WI38 (cell line): ENCODE measurements around the gene SRPK2.
"Not testable (repeated sequence)": the region's sequence is repeated elsewhere in the genome, so short reads cannot be mapped to it uniquely, and the experiment has no call there.

ENCODE experiments used
- H3K4me3 ChIP-seq: 2 replicates; pipeline ENCODE4 v1.5.1; 2011; ENCODE audit warnings: low read depth, mild to moderate bottlenecking, control low read depth, low read length
- TF ChIP-seq, protein P1 (sequence below): IDR thresholded peaks from 2 replicates; pipeline ENCODE4 v1.5.1; 2012; ENCODE audit warnings: low read depth, mild to moderate bottlenecking, control low read depth, low read length

SRPK2 gene

DNA sequence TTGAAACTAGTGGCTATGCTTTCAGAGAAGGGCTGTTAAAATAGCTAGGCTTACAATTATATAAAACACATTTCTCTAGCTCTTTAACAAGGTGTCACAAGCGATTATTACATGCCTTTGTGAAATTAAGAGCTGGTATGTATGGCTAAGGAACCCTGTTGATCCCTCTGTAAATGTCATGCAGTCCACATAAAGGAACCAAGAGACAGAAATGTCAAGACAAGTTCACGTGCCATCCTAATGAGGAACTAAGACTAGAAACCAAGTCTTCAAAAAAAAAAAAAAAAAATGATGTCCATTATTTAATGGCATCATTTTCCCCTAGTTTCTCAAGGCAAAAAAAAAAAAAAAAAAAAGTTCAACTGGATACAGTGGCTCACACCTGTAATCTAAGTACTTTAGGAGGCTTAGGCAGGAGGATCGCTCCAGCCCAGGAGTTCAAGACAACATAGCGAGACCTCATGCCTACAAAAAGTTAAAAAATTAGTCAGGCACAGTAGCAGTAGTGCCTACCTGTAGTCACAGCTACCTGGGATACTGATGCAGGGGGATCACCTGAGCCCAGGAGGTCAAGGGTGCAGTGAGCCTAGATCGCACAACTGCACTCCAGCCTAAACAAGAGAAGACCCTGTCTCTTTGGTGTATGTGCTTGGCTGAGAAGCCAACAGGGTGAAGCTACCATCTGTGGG lies 63.4 kb downstream of the SRPK2 start:
- TF ChIP-seq, protein P1, sequence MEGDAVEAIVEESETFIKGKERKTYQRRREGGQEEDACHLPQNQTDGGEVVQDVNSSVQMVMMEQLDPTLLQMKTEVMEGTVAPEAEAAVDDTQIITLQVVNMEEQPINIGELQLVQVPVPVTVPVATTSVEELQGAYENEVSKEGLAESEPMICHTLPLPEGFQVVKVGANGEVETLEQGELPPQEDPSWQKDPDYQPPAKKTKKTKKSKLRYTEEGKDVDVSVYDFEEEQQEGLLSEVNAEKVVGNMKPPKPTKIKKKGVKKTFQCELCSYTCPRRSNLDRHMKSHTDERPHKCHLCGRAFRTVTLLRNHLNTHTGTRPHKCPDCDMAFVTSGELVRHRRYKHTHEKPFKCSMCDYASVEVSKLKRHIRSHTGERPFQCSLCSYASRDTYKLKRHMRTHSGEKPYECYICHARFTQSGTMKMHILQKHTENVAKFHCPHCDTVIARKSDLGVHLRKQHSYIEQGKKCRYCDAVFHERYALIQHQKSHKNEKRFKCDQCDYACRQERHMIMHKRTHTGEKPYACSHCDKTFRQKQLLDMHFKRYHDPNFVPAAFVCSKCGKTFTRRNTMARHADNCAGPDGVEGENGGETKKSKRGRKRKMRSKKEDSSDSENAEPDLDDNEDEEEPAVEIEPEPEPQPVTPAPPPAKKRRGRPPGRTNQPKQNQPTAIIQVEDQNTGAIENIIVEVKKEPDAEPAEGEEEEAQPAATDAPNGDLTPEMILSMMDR = no peak
- H3K4me3 ChIP-seq = no peak overlapping the region

DNA sequence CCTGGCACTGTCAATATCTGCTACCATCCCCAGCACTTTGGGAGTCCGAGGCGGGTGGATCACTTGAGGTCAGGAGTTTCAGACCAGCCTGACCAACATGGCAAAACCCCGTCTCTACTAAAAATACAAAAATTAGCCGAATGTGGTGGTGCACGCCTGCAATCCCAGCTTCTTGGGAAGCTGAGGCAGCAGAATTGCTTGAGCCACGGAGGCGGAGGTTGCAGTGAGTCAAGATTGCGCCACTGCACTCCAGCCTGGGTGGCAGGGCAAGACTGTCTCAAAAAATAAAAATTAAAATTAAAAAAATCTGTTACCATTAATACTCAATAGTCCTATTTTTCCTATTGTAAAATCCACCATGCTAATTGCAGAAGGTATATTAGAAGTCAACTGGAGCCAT lies 64.1 kb downstream of the SRPK2 start:
- not testable (repeated sequence) for H3K4me3 ChIP-seq

DNA sequence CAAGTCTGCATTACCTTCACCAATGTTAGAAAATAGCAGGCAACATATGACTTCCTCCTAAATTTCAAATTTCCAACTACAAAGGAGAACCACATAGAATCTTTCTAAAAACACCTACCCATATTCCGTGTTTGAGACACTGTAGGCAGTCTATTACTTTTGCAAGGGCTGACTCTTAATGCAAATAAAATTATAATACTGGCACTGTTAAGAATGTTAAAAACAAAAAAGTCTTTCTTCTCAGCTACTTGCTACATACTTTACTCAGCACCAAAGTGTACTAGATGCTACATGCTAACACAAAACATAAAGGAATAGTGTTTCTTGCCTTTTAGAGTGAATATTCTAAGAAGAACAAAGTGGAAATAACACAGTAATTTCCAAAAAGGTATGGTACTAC lies 65.4 kb downstream of the SRPK2 start:
- TF ChIP-seq, protein P1 = no peak

DNA sequence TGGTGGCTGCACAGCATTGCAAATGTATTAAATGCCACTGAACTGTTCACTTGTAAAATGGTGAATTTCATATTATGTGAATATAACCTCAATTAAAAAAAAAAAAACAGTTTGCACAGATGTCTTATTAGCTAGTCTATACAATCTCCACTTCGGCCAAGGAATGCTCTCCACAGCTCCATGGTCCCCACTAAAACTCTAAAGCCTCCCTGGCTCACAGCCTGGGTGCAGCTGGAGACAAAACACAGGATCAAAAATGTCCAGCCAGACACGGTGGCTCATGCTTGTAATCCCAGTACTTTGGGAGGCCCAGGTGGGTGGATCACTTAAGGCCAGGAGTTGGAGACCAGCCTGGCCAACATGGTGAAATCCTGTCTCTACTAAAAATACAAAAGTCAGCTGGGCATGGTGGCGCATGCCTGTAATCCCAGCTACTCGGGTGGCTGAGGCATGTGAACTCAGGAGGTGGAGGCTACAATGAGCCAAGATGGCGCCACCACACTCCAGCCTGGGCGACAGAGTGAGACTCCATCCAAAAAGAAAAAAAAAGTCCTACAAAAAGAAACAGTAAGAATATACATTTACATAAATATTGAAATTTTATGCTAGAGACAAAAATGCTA lies 66.0 kb downstream of the SRPK2 start:
- TF ChIP-seq, protein P1 = no peak
- H3K4me3 ChIP-seq = no peak overlapping the region

More for the DNA sequence above, 65.4 kb downstream of the SRPK2 start:
- H3K4me3 ChIP-seq = no peak overlapping the region

DNA sequence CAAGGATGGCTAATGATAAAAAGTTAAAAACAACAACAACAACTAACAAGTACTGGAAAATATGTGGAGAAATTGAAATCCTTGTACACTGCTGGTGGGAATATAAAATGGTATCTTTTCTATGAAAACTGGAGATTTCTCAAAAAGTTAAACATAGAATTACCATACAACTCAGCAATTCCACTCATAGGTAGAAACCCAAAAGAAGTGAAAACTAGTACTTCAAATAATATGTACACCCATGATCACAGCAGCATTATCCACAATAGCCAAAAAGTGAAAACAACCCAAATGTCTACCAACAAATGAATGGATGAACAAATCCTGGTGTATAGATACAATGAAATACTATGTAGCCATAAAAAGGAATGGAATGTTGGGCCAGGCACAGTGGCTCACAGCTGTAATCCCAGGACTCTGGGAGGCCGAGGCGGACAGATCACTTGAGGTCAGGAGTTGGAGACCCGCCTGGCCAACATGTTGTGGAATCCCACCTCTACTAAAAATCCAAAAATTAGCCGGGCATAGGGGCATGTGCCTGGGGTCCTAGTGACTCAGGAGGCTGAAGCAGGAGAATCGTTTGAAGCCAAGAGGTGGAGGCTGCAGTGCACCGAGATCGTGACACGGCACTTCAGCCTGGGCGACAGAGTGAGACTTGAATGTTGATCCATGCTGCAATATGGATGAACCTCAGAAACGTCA lies 66.8 kb downstream of the SRPK2 start:
- TF ChIP-seq, protein P1 = no peak
- no peak overlapping the region for H3K4me3 ChIP-seq

DNA sequence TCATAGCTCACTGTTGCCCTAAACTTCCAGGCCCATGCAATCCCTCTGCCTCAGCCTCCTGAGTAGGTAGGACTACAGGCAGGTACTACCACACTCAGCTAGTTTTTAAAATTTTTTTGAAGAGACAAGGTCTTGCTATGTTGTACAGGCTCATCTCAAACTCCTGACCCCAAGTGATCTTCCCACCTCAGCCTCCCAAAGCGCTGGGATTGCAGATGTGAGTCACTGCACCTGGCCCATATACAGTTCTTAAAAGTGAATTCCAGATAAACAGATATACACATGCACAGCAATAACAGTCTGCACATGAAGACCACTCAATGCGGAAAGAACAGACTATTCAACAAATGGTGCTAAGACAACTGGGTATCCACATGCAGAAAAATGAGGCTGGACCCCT lies 67.8 kb downstream of the SRPK2 start:
- TF ChIP-seq, protein P1 = no peak
- no peak overlapping the region for H3K4me3 ChIP-seq

DNA sequence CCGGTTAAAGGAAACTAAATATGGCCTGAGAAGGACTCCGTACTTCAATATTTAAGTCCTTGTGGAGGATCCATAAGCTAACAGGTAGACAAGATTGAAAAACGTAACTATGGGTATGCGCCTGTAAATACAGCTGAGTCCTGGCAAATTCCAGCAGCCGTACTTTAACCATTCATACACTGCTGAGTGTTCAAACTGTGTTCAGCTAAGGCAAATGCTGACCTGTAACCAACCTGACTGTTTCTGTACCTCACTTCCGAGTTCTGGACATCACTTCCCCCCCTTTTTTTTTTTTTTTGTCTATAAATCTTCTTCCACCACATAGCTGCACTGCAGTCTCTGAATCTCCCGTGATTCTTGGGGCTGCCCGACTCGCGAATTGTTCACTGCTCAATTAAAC lies 69.1 kb downstream of the SRPK2 start:
- no peak overlapping the region for H3K4me3 ChIP-seq
- TF ChIP-seq, protein P1 = no peak
